Astrocyte (in vitro differentiated cells and primary cell): Measurements from ENCODE around the gene ARSI.

Experiments used
- CTCF ChIP-seq: IDR thresholded peaks from 2 replicates; pipeline ENCODE4 v1.5.1; 2011; ENCODE audit warnings: low read depth, mild to moderate bottlenecking, inconsistent platforms, low read length, moderate library complexity; ENCODE audit not compliant: insufficient read depth
- EZH2 ChIP-seq: IDR thresholded peaks from 2 replicates; pipeline ENCODE4 v1.6.1; 2012; ENCODE audit warnings: mild to moderate bottlenecking, low read length, inconsistent platforms; ENCODE audit not compliant: insufficient read depth

GRCh38 chr5:150294551-150295071 is 8.1 kb downstream of the ARSI start:
- TF ChIP-seq CTCF (no peak), EZH2 (no peak)
